K562 (cell line): Measurements from ENCODE around the gene VPS35L.

Experiments used
- AFF4 ChIP-seq: sonication (generic); formaldehyde crosslinking; IDR thresholded peaks from 2 replicates; pipeline ENCODE4 v1.8.0; 2023; ENCODE audit warnings: mild to moderate bottlenecking, missing genetic modification reagents
- CTCF ChIP-seq, 3 experiments: IDR thresholded peaks in 2 of 3; conservative IDR thresholded peaks in 1 of 3; 2 replicates each; pipeline ENCODE4 v1.5.1; 2011 to 2012; ENCODE audit warnings: low read length in 3 of 3, mild to moderate bottlenecking in 3 of 3, control low read depth in 2 of 3, improper control_type of control experiment in 1 of 3, inconsistent platforms in 1 of 3, low read depth in 1 of 3, mixed read lengths in 1 of 3, moderate library complexity in 1 of 3; ENCODE audit not compliant: insufficient read depth in 2 of 3
- E2F6 ChIP-seq, 2 experiments: IDR thresholded peaks; 2 replicates each; pipeline ENCODE4 v1.6.1; 2011; ENCODE audit warnings: borderline replicate concordance in 1 of 2, control low read depth in 1 of 2, low read depth in 1 of 2, low read length in 1 of 2, mild to moderate bottlenecking in 1 of 2, mixed read lengths in 1 of 2, moderate library complexity in 1 of 2; ENCODE audit not compliant: insufficient read depth in 1 of 2, insufficient read length in 1 of 2, poor library complexity in 1 of 2, severe bottlenecking in 1 of 2; ENCODE audit errors: extremely low read depth in 1 of 2
- FIP1L1 ChIP-seq: fragments of 200-400 bp; formaldehyde crosslinking; IDR thresholded peaks from 2 replicates; pipeline ENCODE4 v1.6.1; 2018; ENCODE audit warnings: mild to moderate bottlenecking, low read depth, low read length; ENCODE audit not compliant: poor library complexity, severe bottlenecking
- JUN ChIP-seq, 2 experiments: sonication (generic) in 1 of 2; formaldehyde crosslinking in 1 of 2; IDR thresholded peaks; 2 replicates each; pipeline versions ENCODE4 v1.6.1 to v1.8.0; 2012 to 2022; ENCODE audit warnings: borderline replicate concordance in 2 of 2, mild to moderate bottlenecking in 2 of 2, improper control_type of control experiment in 1 of 2, low read depth in 1 of 2, low read length in 1 of 2, missing genetic modification reagents in 1 of 2
- MEF2A ChIP-seq: IDR thresholded peaks from 2 replicates; pipeline ENCODE4 v1.6.1; 2011; ENCODE audit warnings: low read depth, mild to moderate bottlenecking, low read length, moderate library complexity; ENCODE audit not compliant: control insufficient read depth
- MXD1 ChIP-seq: fragments of 250-450 bp; sonication (Bioruptor Pico); IDR thresholded peaks from 2 replicates; pipeline ENCODE4 v1.8.0; 2021; ENCODE audit warnings: borderline replicate concordance, mild to moderate bottlenecking, moderate library complexity; ENCODE audit not compliant: poor library complexity, severe bottlenecking
- TARDBP ChIP-seq: fragments of 450-650 bp; IDR thresholded peaks from 2 replicates; pipeline ENCODE4 v1.6.1; 2016
- ZNF175 ChIP-seq: fragments of 200-800 bp; sonication (Bioruptor generic); IDR thresholded peaks from 2 replicates; pipeline ENCODE4 v1.6.1; 2016; ENCODE audit warnings: low read depth, mild to moderate bottlenecking, missing genetic modification characterization, missing compliant biosample characterization

GRCh38 chr16:19649980-19650379, 94.5 kb downstream of the VPS35L start:
- TF ChIP-seq CTCF (IDR thresholded peaks at IDR 0.05 in 2 of 3, conservative IDR thresholded peaks at IDR 0.05 in 1 of 3; ENCODE audit: insufficient read depth in 2 of 3, low read depth in 1 of 3, low read length in 3 of 3) (no peak), ZNF175 (no peak), AFF4 (no peak), JUN (IDR thresholded peaks at IDR 0.05; ENCODE audit: borderline replicate concordance, low read depth, low read length) (no peak), JUN (CRISPR knock-in tag; IDR thresholded peaks at IDR 0.05; ENCODE audit: borderline replicate concordance) (no peak), MEF2A (no peak), TARDBP (no peak), E2F6 (IDR thresholded peaks at IDR 0.05; ENCODE audit: borderline replicate concordance in 1 of 2, extremely low read depth in 1 of 2, insufficient read depth in 1 of 2, insufficient read length in 1 of 2, low read depth in 1 of 2, low read length in 1 of 2, poor library complexity in 1 of 2, severe bottlenecking in 1 of 2) (no peak), MXD1 (CRISPR knock-in tag) (no peak), FIP1L1 (no peak)
